Cardiac fibroblast (primary cell): ENCODE results near the gene ADARB2.

ENCODE experiments used
- DNase-seq, 2 donors: peaks; one replicate each; pipeline versions ENCODE4 v3.0.0 to v3.0.0-alpha.2; 2010; ENCODE audit warnings: low read depth in 2 of 2
- H3K4me3 ChIP-seq, 2 donors: replicated peaks in 1 of 2; 1 replicate in 1 of 2; 2 replicates in 1 of 2; pipeline ENCODE4 v1.5.1; 2011; ENCODE audit warnings: low read depth in 2 of 2, low read length in 2 of 2, mild to moderate bottlenecking in 2 of 2, moderate library complexity in 1 of 2
- CTCF ChIP-seq: IDR thresholded peaks from one replicate; pipeline ENCODE4 v1.5.1; 2011; ENCODE audit warnings: low read depth, mild to moderate bottlenecking, low read length, inconsistent platforms

ADARB2 gene

GRCh38 chr10:1309617-1310270 lies 427.6 kb downstream of the ADARB2 start:
- no peak for DNase-seq
- TF ChIP-seq CTCF = no peak
- no peak overlapping the region for H3K4me3 ChIP-seq

GRCh38 chr10:1308962-1309616 lies 428.2 kb downstream of the ADARB2 start:
- no peak for DNase-seq
- H3K4me3 ChIP-seq = no peak overlapping the region
- no peak for TF ChIP-seq CTCF

DNA sequence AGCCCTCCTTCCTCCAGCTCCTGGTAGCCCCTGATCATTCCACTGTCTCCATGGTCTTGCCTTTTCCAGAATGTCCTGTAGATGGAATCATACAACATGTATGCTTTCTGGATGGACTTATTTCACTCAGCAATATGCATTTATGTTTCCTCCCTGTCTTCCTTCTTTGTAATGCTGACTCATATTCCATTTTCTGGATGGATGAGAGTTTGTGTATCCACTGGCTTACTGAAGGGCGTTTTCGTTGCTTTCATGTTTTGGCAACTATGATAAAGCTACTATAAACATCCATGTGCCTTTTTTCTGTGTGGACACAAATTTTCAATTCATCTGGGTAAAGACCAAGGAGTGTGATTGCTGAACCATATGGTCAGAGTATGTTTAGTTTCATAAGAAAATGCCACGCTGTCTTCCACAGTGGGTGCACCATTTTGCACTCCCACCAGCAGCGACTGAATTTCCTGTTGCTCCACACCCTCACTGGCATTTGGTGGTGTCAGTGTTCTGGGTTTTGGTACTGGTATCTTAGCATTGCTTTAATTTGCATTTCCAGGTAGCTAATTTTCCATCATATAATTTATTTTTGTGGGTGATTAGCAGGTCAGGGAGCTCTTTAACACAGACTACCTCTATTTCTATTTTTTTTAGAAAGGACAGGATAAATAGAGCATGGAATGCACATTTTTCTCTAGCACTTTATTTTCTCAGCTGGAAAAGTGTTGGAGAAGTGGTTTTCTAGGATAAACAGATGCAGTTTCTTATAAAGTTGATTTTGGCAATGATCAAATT lies 429.0 kb downstream of the ADARB2 start:
- H3K4me3 ChIP-seq = no peak overlapping the region
- no peak for TF ChIP-seq CTCF
- no peak for DNase-seq

DNA sequence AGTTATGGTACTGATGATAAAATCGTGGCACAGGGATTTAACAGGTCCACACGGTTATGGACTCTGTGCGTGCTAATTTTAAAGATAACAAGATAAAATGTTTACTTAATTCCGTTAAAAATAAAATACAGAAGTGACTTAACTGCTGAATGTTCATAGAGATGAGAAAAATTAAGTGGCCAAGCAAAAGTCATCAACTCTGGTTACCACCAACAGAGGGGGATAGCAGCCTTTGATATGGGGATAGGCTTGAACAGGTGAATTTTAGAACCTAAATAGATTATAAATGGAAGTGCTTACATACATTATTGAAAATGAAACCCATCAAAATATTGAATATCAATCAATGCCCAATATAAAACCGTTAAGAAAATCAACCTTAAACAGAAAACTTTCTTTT lies 436.2 kb downstream of the ADARB2 start:
- no peak overlapping the region for H3K4me3 ChIP-seq
- no peak for DNase-seq
- TF ChIP-seq CTCF = no peak

DNA sequence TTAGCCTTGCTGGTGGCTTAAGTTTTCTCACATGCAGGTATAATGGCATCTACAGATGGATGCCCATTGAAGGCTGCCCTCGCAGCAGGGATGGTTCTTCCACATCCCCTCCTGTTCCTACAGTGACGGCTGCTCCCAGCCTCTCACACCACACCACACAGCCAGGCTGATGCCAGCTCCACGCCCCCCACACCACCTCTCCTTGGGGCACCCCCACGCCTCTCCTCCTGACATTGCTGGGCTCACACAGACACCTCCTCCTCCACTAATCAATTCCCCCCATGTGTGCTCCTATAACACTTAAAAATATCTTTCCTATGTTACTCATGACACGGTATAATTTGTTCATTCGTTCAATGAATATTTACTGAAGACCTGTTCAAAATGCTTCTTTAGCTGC lies 437.1 kb downstream of the ADARB2 start:
- H3K4me3 ChIP-seq = no peak overlapping the region
- no peak for TF ChIP-seq CTCF
- no peak for DNase-seq

GRCh38 chr10:1299041-1299726 lies 438.1 kb downstream of the ADARB2 start:
- no peak overlapping the region for H3K4me3 ChIP-seq
- no peak for DNase-seq
- no peak for TF ChIP-seq CTCF
